ENCODE data around the gene CAMTA1. TPM values are rescaled to one million over a fixed set of nuclear protein-coding genes. Genes with fewer than 3 reads are reported as not detected.

Gene CAMTA1
- total and polyA plus RNA-seq, 4 donors = 18.0 to 93.5 (median 35.8) TPM

- TF ChIP-seq REST (IDR thresholded peaks at IDR 0.05) = no peak
- no peak for TF ChIP-seq MAX (IDR thresholded peaks at IDR 0.05)
- no peak for TF ChIP-seq GABPA (IDR thresholded peaks at IDR 0.05 in 1 of 2, conservative IDR thresholded peaks at IDR 0.05 in 1 of 2)
- no peak for TF ChIP-seq RAD21 (IDR thresholded peaks at IDR 0.05)
- no peak for TF ChIP-seq SP1 (IDR thresholded peaks at IDR 0.05)
- no peak for TF ChIP-seq NR2F2 (IDR thresholded peaks at IDR 0.05)
These were observed 640.0 kb downstream of the CAMTA1 start (continued) for GRCh38 chr1:7425229-7425628.

- Histone ChIP-seq H3K4me3 (ENCODE audit: low read depth in 1 of 3, low read length in 3 of 3) (no peak overlapping the region), H3K4me1 (ENCODE audit: control insufficient read depth in 4 of 4, insufficient read depth in 4 of 4, low read length in 3 of 4) (no peaks in the 10 kb centered on the region), H3K27ac (ENCODE audit: low read depth in 1 of 2, low read length in 2 of 2) (no peak overlapping the region), H3K36me3 (ENCODE audit: control insufficient read depth in 4 of 4, insufficient read depth in 3 of 4, low read depth in 1 of 4, low read length in 3 of 4) (no peaks in the 10 kb centered on the region), H3K27me3 (ENCODE audit: control insufficient read depth in 4 of 4, insufficient read depth in 4 of 4, low read length in 3 of 4) (no peaks in the 10 kb centered on the region), H3K9me3 (ENCODE audit: control insufficient read depth in 4 of 4, low read length in 3 of 4) (no peaks in the 10 kb centered on the region), H3K9ac (ENCODE audit: low read depth in 1 of 2, low read length in 2 of 2) (no peak overlapping the region)
- no peak for TF ChIP-seq NR2F2 (IDR thresholded peaks at IDR 0.05)
- TF ChIP-seq GABPA (IDR thresholded peaks at IDR 0.05 in 1 of 2, conservative IDR thresholded peaks at IDR 0.05 in 1 of 2) = no peak
- TF ChIP-seq RXRA (IDR thresholded peaks at IDR 0.05) = no peak
- TF ChIP-seq JUND (IDR thresholded peaks at IDR 0.05) = no peak
- TF ChIP-seq ZBTB33 (IDR thresholded peaks at IDR 0.05) = no peak
- TF ChIP-seq REST (IDR thresholded peaks at IDR 0.05) = no peak
- no peak for TF ChIP-seq TAF1 (conservative IDR thresholded peaks at IDR 0.05)
- TF ChIP-seq HNF4A (conservative IDR thresholded peaks at IDR 0.05) = no peak
- no peak for TF ChIP-seq SP1 (IDR thresholded peaks at IDR 0.05)
- no peak for TF ChIP-seq CTCF (IDR thresholded peaks at IDR 0.05; ENCODE audit: low read depth, low read length, missing input control)
- TF ChIP-seq RAD21 (IDR thresholded peaks at IDR 0.05) = no peak
- no peak for TF ChIP-seq EGR1 (IDR thresholded peaks at IDR 0.05; ENCODE audit: low read depth in 2 of 2)
- no peak for TF ChIP-seq FOXA1 (IDR thresholded peaks at IDR 0.05)
- 85% methylated on average over 3 of the region's 3 CpGs for WGBS
- DNase-seq (ENCODE audit: low spot score) = no peak
These were observed 640.5 kb downstream of the CAMTA1 start for GRCh38 chr1:7425771-7426170.

All from liver (tissue), 9 donors.